HCT116 (cell line): ENCODE data around the gene PLBD2. TPM values are rescaled to one million over a fixed set of nuclear protein-coding genes. Genes with fewer than 3 reads are reported as not detected.

Experiments used
- ATAC-seq: fragments of 200-7000 bp; cut with Tn5 transposase; 2 replicates; pipeline ENCODE4 v1.9.1; 2020; ENCODE audit warnings: mild to moderate bottlenecking, moderate library complexity
- BruUV-seq: library from RNA; stranded (reverse); fragments of 400-500 nt; replicated peaks from 2 replicates; lab custom pipeline; 2021; lab: Mats Ljungman, UMichigan
- CTCF ChIA-PET: fragments of 300-600 bp; sonication (Branson Sonifier 250); formaldehyde crosslinking; loops from one replicate; lab custom pipeline; 2021; ENCODE audit warnings: antibody characterized with exemption; lab: Charles Lee
- POLR2A ChIA-PET: fragments of 300-600, 350-600 bp; sonication (Branson Sonifier 250); formaldehyde crosslinking; loops from one replicate; lab custom pipeline; 2021; ENCODE audit warnings: antibody characterized with exemption; lab: Charles Lee
- RAD21 ChIA-PET, 2 experiments: fragments of 300-600 bp; sonication (Branson Sonifier 250); formaldehyde crosslinking; loops; one replicate each; lab custom pipeline; 2023; ENCODE audit warnings: low total read pairs in 2 of 2; ENCODE audit not compliant: uncharacterized antibody in 2 of 2, unreplicated experiment in 2 of 2, low non-redundant PET in 1 of 2; lab: Charles Lee
- DNase-seq: peaks from one replicate; pipeline ENCODE4 v3.0.0-alpha.2; 2010; ENCODE audit warnings: low read depth, low spot score
- H2AFZ ChIP-seq: fragments of 200-600 bp; shearing (Covaris generic), sonication (generic); 2 replicates; pipeline ENCODE4 v1.6.1; 2017; ENCODE audit warnings: low read depth, mixed run types, mixed read lengths, antibody characterized with exemption, low read length; ENCODE audit not compliant: poor library complexity, severe bottlenecking
- H3K27ac ChIP-seq: 2 replicates; pipeline ENCODE4 v1.5.1; 2012; ENCODE audit warnings: low read depth, low read length
- H3K27me3 ChIP-seq: fragments of 200-600 bp; sonication (generic); 2 replicates; pipeline ENCODE4 v1.6.1; 2016; ENCODE audit warnings: mixed run types, low read length, mixed read lengths; ENCODE audit not compliant: insufficient read depth
- H3K36me3 ChIP-seq, 2 experiments: fragments of 200-500 bp in 1 of 2; fragments of 200-600 bp in 1 of 2; sonication (Bioruptor generic) in 1 of 2; sonication (generic) in 1 of 2; 2 replicates each; pipeline versions ENCODE4 v1.5.1 to v1.6.1; 2014 to 2016; ENCODE audit warnings: low read length in 2 of 2, inconsistent platforms in 1 of 2, mixed read lengths in 1 of 2, mixed run types in 1 of 2; ENCODE audit not compliant: insufficient read depth in 2 of 2, control insufficient read depth in 1 of 2
- H3K4me1 ChIP-seq, 2 experiments: fragments of 200-600 bp in 1 of 2; sonication (generic) in 1 of 2; 2 replicates each; pipeline versions ENCODE4 v1.5.1 to v1.6.1; 2012 to 2017; ENCODE audit warnings: low read length in 2 of 2, inconsistent platforms in 1 of 2, mild to moderate bottlenecking in 1 of 2, mixed read lengths in 1 of 2, mixed run types in 1 of 2, moderate library complexity in 1 of 2; ENCODE audit not compliant: insufficient read depth in 2 of 2, control insufficient read depth in 1 of 2
- H3K4me2 ChIP-seq: fragments of 200-600 bp; sonication (generic); 2 replicates; pipeline ENCODE4 v1.6.1; 2017; ENCODE audit warnings: mixed run types, low read length, mixed read lengths
- H3K4me3 ChIP-seq, 2 experiments: fragments of 200-600 bp in 1 of 2; sonication (generic) in 1 of 2; replicated peaks in 1 of 2; 2 replicates each; pipeline ENCODE4 v1.5.1; 2011 to 2016; ENCODE audit warnings: low read length in 2 of 2, control low read depth in 1 of 2, low read depth in 1 of 2, mild to moderate bottlenecking in 1 of 2, mixed read lengths in 1 of 2, mixed run types in 1 of 2
- H3K79me2 ChIP-seq: fragments of 200-600 bp; sonication (generic); 2 replicates; pipeline ENCODE4 v1.6.1; 2017; ENCODE audit warnings: mild to moderate bottlenecking, mixed run types, low read length, moderate library complexity, mixed read lengths; ENCODE audit not compliant: insufficient read depth
- H3K9ac ChIP-seq: fragments of 200-600 bp; sonication (generic); 2 replicates; pipeline ENCODE4 v1.6.1; 2016; ENCODE audit warnings: low read length, mixed read lengths
- H3K9me2 ChIP-seq: fragments of 200-600 bp; sonication (generic), shearing (Covaris generic); 2 replicates; pipeline ENCODE4 v1.6.1; 2017; ENCODE audit warnings: mixed run types, mild to moderate bottlenecking, moderate library complexity; ENCODE audit not compliant: insufficient read depth
- H3K9me3 ChIP-seq, 2 experiments: fragments of 200-500 bp in 1 of 2; fragments of 200-600 bp in 1 of 2; sonication (Bioruptor generic) in 1 of 2; sonication (generic) in 1 of 2; 2 replicates each; pipeline ENCODE4 v1.6.1; 2014 to 2017; ENCODE audit warnings: low read length in 2 of 2, mixed read lengths in 2 of 2, inconsistent platforms in 1 of 2, low read depth in 1 of 2, mild to moderate bottlenecking in 1 of 2, mixed run types in 1 of 2, moderate library complexity in 1 of 2; ENCODE audit not compliant: control insufficient read depth in 1 of 2, insufficient read depth in 1 of 2
- H4K20me1 ChIP-seq: fragments of 200-600 bp; sonication (generic), shearing (Covaris generic); 2 replicates; pipeline ENCODE4 v1.6.1; 2017; ENCODE audit warnings: mixed run types, mild to moderate bottlenecking, moderate library complexity; ENCODE audit not compliant: insufficient read depth
- CTCF ChIP-seq, 3 experiments: fragments of 200-600 bp in 1 of 3; sonication (generic) in 1 of 3; IDR thresholded peaks in 2 of 3; conservative IDR thresholded peaks in 1 of 3; 2 replicates each; pipeline ENCODE4 v1.5.1; 2012 to 2017; ENCODE audit warnings: low read depth in 2 of 3, low read length in 2 of 3, antibody characterized with exemption in 1 of 3, borderline replicate concordance in 1 of 3, control low read depth in 1 of 3, mild to moderate bottlenecking in 1 of 3, mixed read lengths in 1 of 3, mixed run types in 1 of 3, moderate library complexity in 1 of 3; ENCODE audit not compliant: insufficient read depth in 1 of 3
- EGR1 ChIP-seq: IDR thresholded peaks from 2 replicates; pipeline ENCODE4 v1.6.1; 2012; ENCODE audit warnings: low read depth
- ELF1 ChIP-seq: IDR thresholded peaks from 2 replicates; pipeline ENCODE4 v1.6.1; 2012; ENCODE audit warnings: low read depth, borderline replicate concordance
- EZH2 ChIP-seq: fragments of 200-600 bp; sonication (generic); IDR thresholded peaks from 2 replicates; pipeline ENCODE4 v1.6.1; 2017; ENCODE audit warnings: antibody characterized with exemption, mixed run types
- EZH2phosphoT487 ChIP-seq: fragments of 200-600 bp; IDR thresholded peaks from 2 replicates; pipeline ENCODE4 v1.6.1; 2018; ENCODE audit warnings: antibody characterized with exemption, borderline replicate concordance
- RAD21 ChIP-seq: IDR thresholded peaks from 2 replicates; pipeline ENCODE4 v1.6.1; 2012; ENCODE audit warnings: low read depth, mild to moderate bottlenecking
- REST ChIP-seq: IDR thresholded peaks from 2 replicates; pipeline ENCODE4 v1.6.1; 2012; ENCODE audit warnings: low read depth
- SP1 ChIP-seq: IDR thresholded peaks from 2 replicates; pipeline ENCODE4 v1.6.1; 2012; ENCODE audit warnings: low read depth
- SRF ChIP-seq: IDR thresholded peaks from 2 replicates; pipeline ENCODE4 v1.6.1; 2012; ENCODE audit warnings: low read depth
- YY1 ChIP-seq: IDR thresholded peaks from 2 replicates; pipeline ENCODE4 v1.6.1; 2011; ENCODE audit warnings: low read length, low read depth, moderate library complexity, mild to moderate bottlenecking; ENCODE audit not compliant: insufficient replicate concordance; ENCODE audit errors: extremely low read depth
- intact Hi-C: fragments of 100-400 bp; cut with micrococcal nuclease; formaldehyde crosslinking; loops from 2 replicates; pipeline ENCODE4 v1.10.0; 2022
- total RNA-seq: library from RNA; stranded (reverse); gene quantifications from one replicate; pipeline ENCODE4 v1.2.1, GENCODE V29; 2021; ENCODE audit not compliant: unreplicated experiment

The PLBD2 gene
- total RNA-seq, 1 experiment from 2014 or later = 45.0 TPM

- RAD21 ChIA-PET = interaction anchor here in 1 of 2 experiments (1.2 kb wide), 1 partner anchor 91 kb away, joined by 5 read pairs; the partner anchor contains the start of gene SLC8B1
- no peak for DNase-seq
- Histone ChIP-seq H3K9ac (no peak overlapping the region), H3K4me1 (peaks cover 5 to 24% of the 10 kb centered on the region in 2 experiments; a peak in 3 of 4 replicates), H3K4me3 (no peak overlapping the region), H4K20me1 (no peaks in the 10 kb centered on the region), H3K36me3 (no peaks in the 10 kb centered on the region), H3K9me3 (no peaks in the 10 kb centered on the region), H3K27ac (no peak overlapping the region), H3K27me3 (no peaks in the 10 kb centered on the region), H3K9me2 (no peaks in the 10 kb centered on the region), H3K79me2 (peaks cover 6% of the 10 kb centered on the region; the same call in 1 of the 2 replicates), H2AFZ (no peak overlapping the region), H3K4me2 (no peak overlapping the region)
- POLR2A ChIA-PET = interaction anchor here (0.9 kb wide), 1 partner anchor 91 kb away, joined by 4 read pairs; the partner anchor contains the start of gene SLC8B1
- ATAC-seq = no peak
- intact Hi-C loops = loop anchor here (2.0 kb wide), 2 partner anchors 113 to 229 kb away; no protein-coding TSS in a partner anchor
- CTCF ChIA-PET = interaction anchor here (0.6 to 1.5 kb wide), 22 partner anchors 8 to 526 kb away, joined by 3 to 16 read pairs (median 3); partner anchors contain the start of gene SLC8B1
- no TSS peak for BruUV-seq
- TF ChIP-seq REST (no peak), YY1 (no peak), EGR1 (no peak), CTCF (IDR thresholded peaks at IDR 0.05 in 2 of 3, conservative IDR thresholded peaks at IDR 0.05 in 1 of 3; ENCODE audit: borderline replicate concordance in 1 of 3, insufficient read depth in 1 of 3, low read depth in 2 of 3, low read length in 2 of 3) (no peak), EZH2 (no peak), RAD21 (no peak), ELF1 (no peak), SP1 (no peak), EZH2phosphoT487 (no peak), SRF (no peak)
These were observed 67.6 kb downstream of the PLBD2 start for GRCh38 chr12:113425960-113426453.
